Measurements from ENCODE around the gene USF3.
A peak's percentile ranks its signal among the peaks of the same experiment; 100 is the strongest.

The USF3 gene

DNA sequence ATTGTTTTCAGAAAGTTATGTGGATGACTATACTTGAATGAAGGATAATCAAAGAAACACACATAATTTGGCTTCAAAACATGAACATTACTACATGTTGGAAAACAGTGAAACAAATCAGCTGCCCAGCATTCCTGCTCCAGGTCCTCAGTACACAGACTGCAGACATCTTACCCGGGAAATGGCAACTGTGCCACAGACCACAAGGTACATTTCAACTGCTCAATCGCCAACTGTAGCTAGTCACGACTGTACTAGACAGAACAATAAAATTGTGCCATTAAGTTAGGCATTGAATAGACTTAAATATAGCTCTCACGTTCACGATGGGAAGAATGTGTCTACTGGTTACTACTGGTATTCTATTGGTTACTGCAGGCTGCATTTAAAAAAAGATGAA, 44.6 kb upstream of the USF3 start:
- TF ChIP-seq CREB1 (IDR thresholded peaks at IDR 0.05; ENCODE audit: low read depth) (no peak), FOXM1 (IDR thresholded peaks at IDR 0.05; ENCODE audit: borderline replicate concordance, low read depth) (no peak)

- TF ChIP-seq TCF12 (IDR thresholded peaks at IDR 0.05; ENCODE audit: low read depth) (no peak), RAD21 (IDR thresholded peaks at IDR 0.05; ENCODE audit: low read depth) (peak; percentile 70)
Observed at GRCh38 chr3:113736548-113737089, 40.2 kb upstream of the USF3 start.

DNA sequence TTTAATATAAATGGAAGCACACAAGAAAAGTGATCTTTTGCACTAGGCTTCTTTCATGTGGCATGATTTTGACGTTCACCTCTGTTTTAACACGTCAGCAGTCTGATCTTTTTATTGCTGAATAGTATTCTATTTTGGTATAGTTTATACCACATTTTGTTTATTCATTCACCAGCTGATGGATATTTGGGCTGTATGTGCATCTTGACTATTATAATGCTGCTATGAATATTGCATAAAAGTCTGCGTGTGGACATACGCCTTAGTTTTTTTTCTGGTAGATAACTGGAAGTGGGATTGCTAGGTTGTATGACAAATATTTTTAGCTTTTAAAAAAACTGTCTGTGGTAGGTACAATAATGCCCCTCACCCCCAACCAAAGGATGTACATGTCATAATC, 35.3 kb upstream of the USF3 start:
- TF ChIP-seq TCF12 (IDR thresholded peaks at IDR 0.05; ENCODE audit: low read depth): no peak
- TF ChIP-seq TEAD4 (IDR thresholded peaks at IDR 0.05): no peak
- TF ChIP-seq CREB1 (IDR thresholded peaks at IDR 0.05; ENCODE audit: low read depth): no peak
- no peak for TF ChIP-seq EP300 (IDR thresholded peaks at IDR 0.05; ENCODE audit: borderline replicate concordance)
- no peak for TF ChIP-seq REST (IDR thresholded peaks at IDR 0.05; ENCODE audit: low read depth)
- no peak for TF ChIP-seq YY1 (IDR thresholded peaks at IDR 0.05; ENCODE audit: low read depth)
- TF ChIP-seq NFIC (IDR thresholded peaks at IDR 0.05): no peak
- TF ChIP-seq TAF1 (IDR thresholded peaks at IDR 0.05; ENCODE audit: low read depth): no peak
- no peak for TF ChIP-seq EGR1 (IDR thresholded peaks at IDR 0.05)
- TF ChIP-seq RAD21 (IDR thresholded peaks at IDR 0.05; ENCODE audit: low read depth): no peak
- no peak for TF ChIP-seq ZBTB7A (IDR thresholded peaks at IDR 0.05; ENCODE audit: low read depth)
- TF ChIP-seq CEBPB (IDR thresholded peaks at IDR 0.05): no peak
- TF ChIP-seq MAX (IDR thresholded peaks at IDR 0.05): no peak
- no peak for TF ChIP-seq FOXM1 (IDR thresholded peaks at IDR 0.05; ENCODE audit: borderline replicate concordance, low read depth)
- TF ChIP-seq USF1 (IDR thresholded peaks at IDR 0.05): no peak

GRCh38 chr3:113730550-113730949, 34.1 kb upstream of the USF3 start:
- TF ChIP-seq EGR1 (IDR thresholded peaks at IDR 0.05) (no peak), EP300 (IDR thresholded peaks at IDR 0.05; ENCODE audit: borderline replicate concordance) (no peak), CREB1 (IDR thresholded peaks at IDR 0.05; ENCODE audit: low read depth) (no peak), YY1 (IDR thresholded peaks at IDR 0.05; ENCODE audit: low read depth) (no peak), RAD21 (IDR thresholded peaks at IDR 0.05; ENCODE audit: low read depth) (no peak), FOXM1 (IDR thresholded peaks at IDR 0.05; ENCODE audit: borderline replicate concordance, low read depth) (no peak), USF1 (IDR thresholded peaks at IDR 0.05) (no peak), TAF1 (IDR thresholded peaks at IDR 0.05; ENCODE audit: low read depth) (no peak), MAX (IDR thresholded peaks at IDR 0.05) (no peak), TEAD4 (IDR thresholded peaks at IDR 0.05) (no peak), ZBTB7A (IDR thresholded peaks at IDR 0.05; ENCODE audit: low read depth) (no peak), NFIC (IDR thresholded peaks at IDR 0.05) (no peak), CEBPB (IDR thresholded peaks at IDR 0.05) (no peak), REST (IDR thresholded peaks at IDR 0.05; ENCODE audit: low read depth) (no peak), TCF12 (IDR thresholded peaks at IDR 0.05; ENCODE audit: low read depth) (no peak)

GRCh38 chr3:113728661-113729060, 32.2 kb upstream of the USF3 start:
- TF ChIP-seq CEBPB (IDR thresholded peaks at IDR 0.05) (no peak), NFIC (IDR thresholded peaks at IDR 0.05) (no peak), ZBTB7A (IDR thresholded peaks at IDR 0.05; ENCODE audit: low read depth) (no peak), CREB1 (IDR thresholded peaks at IDR 0.05; ENCODE audit: low read depth) (no peak), USF1 (IDR thresholded peaks at IDR 0.05) (no peak), EP300 (IDR thresholded peaks at IDR 0.05; ENCODE audit: borderline replicate concordance) (no peak), TEAD4 (IDR thresholded peaks at IDR 0.05) (no peak), RAD21 (IDR thresholded peaks at IDR 0.05; ENCODE audit: low read depth) (no peak), REST (IDR thresholded peaks at IDR 0.05; ENCODE audit: low read depth) (no peak), YY1 (IDR thresholded peaks at IDR 0.05; ENCODE audit: low read depth) (no peak), FOXM1 (IDR thresholded peaks at IDR 0.05; ENCODE audit: borderline replicate concordance, low read depth) (no peak), EGR1 (IDR thresholded peaks at IDR 0.05) (no peak)

All from Ishikawa (cell line).